NCI-H2029 treated with DMSO at 0.1 percent for 48 hours (cell line): Measurements from ENCODE around the gene IL34.
"Not testable (repeated sequence)": the region's sequence is repeated elsewhere in the genome, so short reads cannot be mapped to it uniquely, and the experiment has no call there.

Experiments used
- DNase-seq: peaks from one replicate; lab custom pipeline; 2025; lab: John Stamatoyannopoulos, UW

Gene IL34

DNA sequence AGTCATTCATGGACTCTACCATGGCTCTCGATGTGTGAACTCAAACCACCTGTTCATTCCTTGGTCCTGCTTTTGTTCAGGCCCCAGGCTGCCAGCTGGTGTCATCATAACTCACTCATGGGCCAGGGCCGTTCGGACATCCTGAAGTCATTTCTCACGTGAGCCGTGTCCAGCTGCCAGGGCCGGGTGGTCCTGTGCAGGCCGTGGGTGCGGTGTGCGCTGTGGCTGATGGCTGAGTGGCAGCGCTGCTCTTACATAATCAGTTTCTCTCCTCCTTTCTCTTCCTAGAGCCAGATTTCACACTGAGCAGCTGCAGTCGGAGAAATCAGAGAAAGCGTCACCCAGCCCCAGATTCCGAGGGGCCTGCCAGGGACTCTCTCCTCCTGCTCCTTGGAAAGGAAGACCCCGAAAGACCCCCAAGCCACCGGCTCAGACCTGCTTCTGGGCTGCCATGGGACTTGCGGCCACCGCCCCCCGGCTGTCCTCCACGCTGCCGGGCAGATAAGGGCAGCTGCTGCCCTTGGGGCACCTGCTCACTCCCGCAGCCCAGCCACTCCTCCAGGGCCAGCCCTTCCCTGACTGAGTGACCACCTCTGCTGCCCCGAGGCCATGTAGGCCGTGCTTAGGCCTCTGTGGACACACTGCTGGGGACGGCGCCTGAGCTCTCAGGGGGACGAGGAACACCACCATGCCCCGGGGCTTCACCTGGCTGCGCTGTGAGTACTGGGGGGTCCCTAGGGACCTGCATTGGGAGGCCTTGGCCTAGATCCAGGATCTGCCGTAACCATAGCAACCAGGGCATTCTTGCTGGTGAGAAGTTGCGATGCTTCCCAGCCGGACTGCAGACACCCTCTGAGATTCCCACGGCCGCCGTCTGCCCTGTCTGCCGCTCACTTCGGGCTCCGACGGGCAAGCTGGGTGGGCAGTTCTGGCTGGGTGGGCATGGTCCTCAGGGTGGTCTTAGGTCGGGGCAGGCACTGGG, at the start of gene IL34:
IL34 (plus strand) TSS at position 300 of the 982 bp plus-strand sequence; CDS start at position 689, 389 bp downstream.
- DNase-seq: no peak

- DNase-seq: no peak
Measured at GRCh38 chr16:70597135-70597835, 49.1 kb upstream of the IL34 start.

GRCh38 chr16:70598937-70599503, 47.3 kb upstream of the IL34 start:
- DNase-seq: no peak

- no peak for DNase-seq
Measured at GRCh38 chr16:70600730-70601129, 45.6 kb upstream of the IL34 start.

DNA sequence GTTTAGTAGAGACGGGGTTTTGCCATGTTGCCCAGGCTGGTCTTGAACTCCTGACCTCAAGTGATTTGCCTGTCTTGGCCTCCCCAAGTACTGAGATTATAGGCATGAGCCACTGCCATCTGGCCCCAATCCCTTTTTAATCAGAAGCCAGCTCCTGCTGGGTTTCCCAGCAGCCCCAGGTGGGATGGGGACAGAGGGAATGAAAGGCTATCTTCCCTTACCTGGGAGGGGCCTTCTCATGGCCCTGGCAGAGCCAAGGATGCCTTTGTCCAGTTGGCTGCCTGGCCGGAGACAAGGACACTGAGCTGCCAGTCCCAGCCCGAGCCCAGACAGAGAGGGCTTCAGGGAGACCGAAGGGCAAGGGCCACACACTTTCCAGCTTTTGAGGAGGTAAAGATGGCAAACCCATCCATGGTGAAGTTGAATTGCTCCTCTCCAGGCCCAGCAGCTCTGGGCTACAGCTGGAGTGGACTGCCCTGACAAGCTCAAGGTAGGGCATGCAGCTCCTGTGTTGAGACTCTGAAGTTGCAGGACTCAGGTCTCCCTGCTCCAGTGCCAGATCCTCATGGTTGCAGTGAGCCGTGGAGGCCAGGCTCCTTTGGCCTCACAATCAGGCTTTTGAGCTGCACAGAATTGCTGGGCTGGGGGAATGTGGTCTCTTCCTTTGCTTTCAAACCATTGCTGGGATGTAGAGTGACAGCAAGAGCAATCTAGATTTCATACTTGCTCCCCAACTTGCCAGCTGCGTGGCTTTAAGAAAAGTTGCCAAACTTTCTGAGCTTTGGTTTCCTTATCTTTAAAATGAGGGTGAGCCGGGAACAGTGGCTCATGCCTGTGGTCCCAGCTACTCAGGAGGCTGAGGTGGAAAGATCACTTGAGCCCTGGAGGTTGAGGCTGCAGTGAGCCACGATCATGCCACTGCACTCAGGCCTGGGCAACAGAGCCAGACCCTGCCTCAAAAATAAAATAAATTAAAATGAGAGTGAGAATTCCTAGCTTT, 44.5 kb upstream of the IL34 start:
- DNase-seq: no peak

GRCh38 chr16:70602831-70603230, 43.5 kb upstream of the IL34 start:
- no peak for DNase-seq

- no peak for DNase-seq
Measured at GRCh38 chr16:70604407-70605282, 41.7 kb upstream of the IL34 start.

GRCh38 chr16:70605283-70605657, 41.1 kb upstream of the IL34 start:
- DNase-seq: no peak

DNA sequence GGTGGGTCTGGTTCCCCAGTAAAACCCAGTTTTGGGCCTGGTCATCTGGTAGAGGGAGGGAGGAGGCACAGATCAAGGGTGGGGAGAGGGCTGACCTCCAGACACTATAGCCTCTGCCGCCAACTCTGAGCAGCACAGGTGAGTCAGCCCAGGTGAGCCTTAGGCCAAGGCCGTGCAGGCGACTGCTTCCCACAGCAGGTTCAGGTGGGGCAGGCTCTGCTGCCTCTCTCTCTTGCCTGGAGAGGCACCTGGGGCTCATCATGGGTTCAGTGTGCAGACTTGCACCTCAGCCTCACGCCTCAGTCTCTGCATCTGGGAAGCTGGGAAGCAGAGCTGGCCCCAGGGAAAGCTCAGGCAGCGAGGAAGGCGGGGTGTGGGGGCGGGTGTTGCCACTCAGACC, 37.8 kb upstream of the IL34 start:
- DNase-seq: no peak

DNA sequence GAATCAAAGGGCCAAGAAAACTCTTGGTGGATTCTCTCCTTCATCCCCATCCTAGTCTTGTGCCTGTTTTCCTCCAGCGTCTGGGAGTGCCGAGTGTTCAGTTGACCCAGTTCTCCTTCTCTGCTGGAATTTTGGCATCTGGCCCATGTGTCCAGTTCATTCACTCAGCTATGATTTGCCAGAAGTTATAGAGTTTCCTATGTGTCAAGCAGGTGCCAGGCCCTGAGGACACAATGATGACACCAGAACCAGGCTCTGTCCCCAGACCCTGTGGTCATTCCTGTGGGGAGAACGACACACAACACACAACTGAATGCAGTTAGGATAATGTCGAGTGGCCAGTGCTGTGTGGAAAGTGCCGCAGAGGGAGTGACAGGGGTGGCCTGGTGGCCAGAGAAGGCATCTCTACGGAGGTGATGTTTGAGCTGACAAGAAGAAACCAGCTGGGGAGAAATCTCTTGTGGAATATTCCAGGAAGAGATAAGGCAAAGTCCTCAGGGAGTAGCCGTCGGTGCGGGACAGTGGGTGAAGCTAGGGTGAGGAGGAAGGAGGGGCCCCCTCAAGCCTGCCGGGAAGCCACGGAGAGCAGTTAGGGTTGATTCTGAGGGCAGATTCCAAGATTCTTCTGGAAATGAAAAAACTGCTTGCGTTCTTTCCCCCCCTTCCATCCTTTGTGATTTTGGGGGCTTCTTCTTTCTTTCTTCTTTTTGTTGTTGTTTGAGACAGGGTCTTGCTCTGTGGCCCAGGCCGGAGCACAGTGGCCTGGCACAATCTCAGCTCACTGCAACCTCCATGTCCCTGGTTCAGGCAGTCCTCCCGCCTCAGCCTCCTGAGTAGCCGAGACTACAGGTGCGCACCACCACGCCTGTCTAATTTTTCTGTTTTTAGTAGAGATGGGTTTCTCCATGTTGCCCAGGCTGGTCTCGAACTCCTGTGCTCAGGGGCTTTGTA, 35.8 kb upstream of the IL34 start:
- no peak for DNase-seq

DNA sequence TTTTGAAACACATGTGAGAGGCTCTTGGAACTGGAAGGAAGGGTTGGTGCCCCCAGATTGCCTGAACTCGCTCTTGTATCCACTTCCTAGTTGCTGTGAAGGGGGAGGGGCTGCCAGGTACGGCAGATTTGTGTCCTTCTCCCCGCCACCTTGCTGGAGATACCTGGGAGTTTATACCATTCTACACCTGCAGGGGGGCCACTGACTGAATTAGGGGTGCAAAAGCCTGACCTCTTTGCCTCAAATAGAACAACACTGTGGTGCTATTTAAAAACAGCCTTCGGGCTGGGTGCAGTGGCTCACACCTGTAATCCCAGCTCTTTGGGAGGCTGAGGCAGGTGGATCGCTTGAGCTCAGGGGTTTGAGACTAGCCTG, 35.1 kb upstream of the IL34 start:
- DNase-seq: no peak

- DNase-seq: no peak
Measured at GRCh38 chr16:70611785-70612303, 34.5 kb upstream of the IL34 start.

DNA sequence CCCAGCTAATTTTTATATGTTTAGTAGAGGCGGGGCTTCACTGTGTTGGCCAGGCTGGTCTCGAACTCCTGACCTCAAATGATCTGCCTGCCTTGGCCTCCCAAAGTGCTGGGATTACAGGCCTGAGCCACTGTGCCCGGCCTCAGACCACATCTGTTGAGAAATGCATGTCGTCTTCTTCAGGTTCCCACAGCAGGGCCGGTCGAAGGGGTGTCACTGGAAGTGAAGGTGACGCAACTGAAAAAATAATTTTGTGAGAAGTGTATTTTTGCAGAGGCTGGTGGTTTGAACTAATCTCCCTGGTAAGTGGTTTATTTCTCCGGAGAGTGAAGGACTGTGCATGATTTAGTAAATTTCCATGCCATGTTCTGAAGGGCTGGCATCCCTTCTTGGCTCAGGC, 33.4 kb upstream of the IL34 start:
- DNase-seq: no peak

GRCh38 chr16:70614208-70614951, 32.0 kb upstream of the IL34 start:
- DNase-seq: no peak

DNA sequence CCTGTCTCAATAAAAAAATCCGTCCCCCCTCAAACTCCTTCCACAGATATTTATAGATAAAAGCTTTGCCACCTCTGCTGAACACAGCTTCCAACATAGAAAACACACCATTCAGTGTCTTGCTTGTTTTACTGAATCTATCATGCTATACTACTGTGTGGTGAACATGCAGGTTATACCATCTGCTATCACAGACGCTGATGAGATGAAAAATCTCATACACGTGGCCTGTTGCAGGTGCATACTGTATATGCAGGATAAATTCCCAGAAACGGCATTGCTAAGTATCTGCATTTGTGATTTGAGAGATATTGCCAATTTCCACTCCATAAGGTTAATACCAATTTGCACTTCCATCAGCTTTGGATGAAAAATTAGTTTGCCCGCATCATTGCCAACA, 30.4 kb upstream of the IL34 start:
- no peak for DNase-seq

- DNase-seq: not testable (repeated sequence)
Measured at GRCh38 chr16:70621864-70622263, 24.5 kb upstream of the IL34 start.

- no peak for DNase-seq
Measured at GRCh38 chr16:70627696-70628095, 18.7 kb upstream of the IL34 start.

DNA sequence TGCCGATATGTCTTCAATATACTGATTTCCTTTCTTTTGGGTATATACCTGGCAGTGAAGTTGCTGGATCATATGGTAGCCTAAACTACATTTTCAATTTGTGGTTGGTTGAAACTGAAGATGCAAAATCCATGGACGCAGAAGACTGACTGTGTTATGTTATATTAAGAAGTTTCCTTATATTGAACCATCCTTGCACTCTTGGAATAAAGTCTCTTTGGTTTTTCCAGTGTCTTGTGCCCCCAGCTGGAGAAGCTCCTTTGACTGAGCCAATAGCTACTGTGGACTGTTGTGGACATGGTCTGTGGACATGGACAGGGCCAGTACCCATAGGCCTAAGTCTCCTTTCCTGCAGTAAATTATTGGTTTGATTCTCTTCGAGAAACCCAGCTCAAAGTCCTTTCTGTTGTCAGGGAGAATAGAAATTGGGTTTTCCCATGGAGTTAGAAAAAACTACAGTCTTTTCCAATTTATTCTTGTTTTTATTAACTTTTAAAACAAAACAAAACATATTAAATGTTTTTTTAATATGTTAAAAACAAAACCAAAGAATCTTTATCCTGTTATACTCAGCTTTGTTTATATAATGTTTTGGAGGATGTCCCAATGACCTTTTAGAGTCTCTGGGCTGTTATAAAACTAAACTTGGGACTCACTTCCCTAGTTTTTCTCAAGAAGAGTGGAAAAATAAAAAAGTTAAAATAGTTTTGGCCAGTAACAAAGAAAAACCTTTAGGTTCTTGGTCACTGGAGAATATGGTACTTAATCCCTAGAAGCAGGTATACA, 15.2 kb upstream of the IL34 start:
- no peak for DNase-seq
